ENCODE data around the gene ANKS3. TPM values are rescaled to one million over a fixed set of nuclear protein-coding genes. Genes with fewer than 3 reads are reported as not detected.

ANKS3 gene
- total and polyA plus RNA-seq, 2 experiments from 2014 or later: 22.5 to 24.9 TPM

GRCh38 chr16:4733211-4733742, 794 bp downstream of the ANKS3 start:
- Histone ChIP-seq H3K79me2 (replicated peaks; ENCODE audit: insufficient read depth) (peaks cover 49% of the 10 kb centered on the region), H3K27me3 (ENCODE audit: insufficient read depth) (no peaks in the 10 kb centered on the region), H3K36me3 (ENCODE audit: insufficient read depth) (peaks cover 7% of the 10 kb centered on the region), H3K4me3 (peak overlapping the region; percentile 98), H3K4me2 (peak overlapping the region; percentile 100), H4K20me1 (replicated peaks; ENCODE audit: insufficient read depth) (peaks cover 3% of the 10 kb centered on the region), H3K9me2 (ENCODE audit: insufficient read depth) (no peaks in the 10 kb centered on the region), H3K4me1 (ENCODE audit: insufficient read depth) (peaks cover 10% of the 10 kb centered on the region; the same call in 1 of the 2 replicates), H3K27ac (ENCODE audit: low read depth) (peak overlapping the region; percentile 95; the same call in 1 of the 2 replicates), H3F3A (replicated peaks; ENCODE audit: low read depth) (peaks cover 28% of the 10 kb centered on the region), H2AFZ (peak overlapping the region; percentile 95)
- Mint-ChIP-seq H3K4me3 (peak overlapping the region; percentile 92), H3K9me3 (no peaks in the 10 kb centered on the region; the same call in 2 of the 3 replicates), H3K27ac (peak overlapping the region; percentile 93), H3K4me1 (peaks cover 8% of the 10 kb centered on the region; the same call in 2 of the 3 replicates), H3K36me3 (ENCODE audit: low read depth) (peaks cover 21% of the 10 kb centered on the region), H3K27me3 (ENCODE audit: insufficient read depth, low read depth, poor library complexity) (peaks cover 16% of the 10 kb centered on the region)
- TF ChIP-seq NANOG (IDR thresholded peaks at IDR 0.05; ENCODE audit: borderline replicate concordance) (no peak), JUNB (IDR thresholded peaks at IDR 0.05; ENCODE audit: unreplicated experiment) (no peak), STAT1 (IDR thresholded peaks at IDR 0.05; ENCODE audit: unreplicated experiment) (no peak)
- ATAC-seq (no peak), DNase-seq (ENCODE audit: low spot score) (no peak)

- Histone ChIP-seq H3K9me2 (ENCODE audit: insufficient read depth) (no peaks in the 10 kb centered on the region), H3F3A (replicated peaks; ENCODE audit: low read depth) (peaks cover 31% of the 10 kb centered on the region), H3K27ac (ENCODE audit: low read depth) (0 out of 2 replicates have a peak overlapping the region, but pooled peaks have one; percentile 39), H3K4me2 (no peak overlapping the region), H2AFZ (no peak overlapping the region), H4K20me1 (replicated peaks; ENCODE audit: insufficient read depth) (peaks cover 3% of the 10 kb centered on the region), H3K4me3 (no peak overlapping the region), H3K79me2 (replicated peaks; ENCODE audit: insufficient read depth) (peaks cover 49% of the 10 kb centered on the region), H3K36me3 (ENCODE audit: insufficient read depth) (peaks cover 7% of the 10 kb centered on the region), H3K4me1 (ENCODE audit: insufficient read depth) (peaks cover 4% of the 10 kb centered on the region; the same call in 1 of the 2 replicates), H3K27me3 (ENCODE audit: insufficient read depth) (no peaks in the 10 kb centered on the region)
- no peak for ATAC-seq
- DNase-seq (ENCODE audit: low spot score): no peak
- TF ChIP-seq STAT1 (IDR thresholded peaks at IDR 0.05; ENCODE audit: unreplicated experiment) (no peak), CREB1 (CRISPR knock-in tag; IDR thresholded peaks at IDR 0.05; ENCODE audit: low read depth) (no peak), ZNF331 (CRISPR knock-in tag; IDR thresholded peaks at IDR 0.05; ENCODE audit: low read depth) (no peak), ZNF462 (CRISPR knock-in tag; IDR thresholded peaks at IDR 0.05) (no peak), JUNB (IDR thresholded peaks at IDR 0.05; ENCODE audit: unreplicated experiment) (no peak), NANOG (IDR thresholded peaks at IDR 0.05; ENCODE audit: borderline replicate concordance) (no peak), ZNF114 (CRISPR knock-in tag; IDR thresholded peaks at IDR 0.05) (no peak), CTCF (conservative IDR thresholded peaks at IDR 0.05; ENCODE audit: low read depth in 2 of 2) (no peak), ETS1 (IDR thresholded peaks at IDR 0.05) (no peak), EZH2 (IDR thresholded peaks at IDR 0.05; ENCODE audit: low read depth, unreplicated experiment) (no peak)
- H3K9me3 Mint-ChIP-seq: no peaks in the 10 kb centered on the region; the same call in 2 of the 3 replicates
- H3K36me3 Mint-ChIP-seq (ENCODE audit: low read depth): peaks cover 40% of the 10 kb centered on the region
- peaks cover 6% of the 10 kb centered on the region for H3K27me3 Mint-ChIP-seq (ENCODE audit: insufficient read depth, low read depth, poor library complexity)
- no peak overlapping the region for H3K27ac Mint-ChIP-seq
- H3K4me3 Mint-ChIP-seq: no peak overlapping the region
- H3K4me1 Mint-ChIP-seq: peaks cover 3% of the 10 kb centered on the region; the same call in 2 of the 3 replicates
Measured at GRCh38 chr16:4729876-4730275, 4.2 kb downstream of the ANKS3 start.
